Hepatocyte (in vitro differentiated cells): ENCODE data around the gene SLC25A22.

Experiments
- CTCF ChIP-seq: fragments of 200-600 bp; sonication (generic); IDR thresholded peaks from 2 replicates; pipeline ENCODE4 v1.5.1; 2016; ENCODE audit warnings: antibody characterized with exemption, mild to moderate bottlenecking; ENCODE audit not compliant: poor library complexity
- EZH2 ChIP-seq: fragments of 200-600 bp; sonication (generic); IDR thresholded peaks from 2 replicates; pipeline ENCODE4 v1.6.1; 2016; ENCODE audit warnings: antibody characterized with exemption, mild to moderate bottlenecking, borderline replicate concordance
- EZH2phosphoT487 ChIP-seq: fragments of 200-600 bp; sonication (generic); IDR thresholded peaks from one replicate; pipeline ENCODE4 v1.6.1; 2018; ENCODE audit warnings: antibody characterized with exemption, mild to moderate bottlenecking, low read depth, moderate library complexity; ENCODE audit not compliant: unreplicated experiment, severe bottlenecking

GRCh38 chr11:773830-774229 is 24.3 kb downstream of the SLC25A22 start:
- TF ChIP-seq CTCF (no peak), EZH2 (no peak), EZH2phosphoT487 (no peak)
